RWPE2 (cell line): ENCODE results near the gene EPG5.

Experiments
- ATAC-seq: fragments of 200-7000 bp; cut with Tn5 transposase; 3 replicates; pipeline ENCODE4 v1.9.1; 2021; ENCODE audit warnings: low read depth
- DNase-seq: peaks from one replicate; pipeline ENCODE4 v3.0.0-alpha.2; 2020; ENCODE audit warnings: low spot score
- H3K27ac ChIP-seq: fragments of 450-650 bp; 2 replicates; pipeline ENCODE4 v1.5.1; 2017; ENCODE audit warnings: mild to moderate bottlenecking; ENCODE audit not compliant: poor library complexity, severe bottlenecking
- H3K27me3 ChIP-seq: fragments of 250-450 bp; sonication (Bioruptor Pico); 2 replicates; pipeline ENCODE4 v1.5.1; 2021; ENCODE audit warnings: mild to moderate bottlenecking, moderate library complexity; ENCODE audit not compliant: insufficient read depth, poor library complexity, severe bottlenecking
- H3K36me3 ChIP-seq: fragments of 250-450 bp; sonication (Bioruptor Pico); 2 replicates; pipeline ENCODE4 v1.5.1; 2020; ENCODE audit warnings: low read depth, mild to moderate bottlenecking, moderate library complexity
- H3K4me1 ChIP-seq: fragments of 250-450 bp; sonication (Bioruptor Pico); 2 replicates; pipeline ENCODE4 v1.5.1; 2021; ENCODE audit warnings: mild to moderate bottlenecking, moderate library complexity; ENCODE audit not compliant: insufficient read depth, poor library complexity, severe bottlenecking
- H3K4me3 ChIP-seq: fragments of 250-450 bp; sonication (Bioruptor Pico); 2 replicates; pipeline ENCODE4 v1.5.1; 2021; ENCODE audit warnings: mild to moderate bottlenecking, moderate library complexity; ENCODE audit not compliant: severe bottlenecking
- H3K9me3 ChIP-seq: fragments of 250-450 bp; sonication (Bioruptor Pico); 2 replicates; pipeline ENCODE4 v1.5.1; 2021; ENCODE audit warnings: mild to moderate bottlenecking, moderate library complexity; ENCODE audit not compliant: severe bottlenecking
- TF ChIP-seq, protein P1 (sequence below): fragments of 450-650 bp; IDR thresholded peaks from one replicate; pipeline ENCODE4 v1.5.1; 2017; ENCODE audit warnings: mild to moderate bottlenecking, moderate library complexity; ENCODE audit not compliant: poor library complexity, severe bottlenecking

Gene EPG5

DNA sequence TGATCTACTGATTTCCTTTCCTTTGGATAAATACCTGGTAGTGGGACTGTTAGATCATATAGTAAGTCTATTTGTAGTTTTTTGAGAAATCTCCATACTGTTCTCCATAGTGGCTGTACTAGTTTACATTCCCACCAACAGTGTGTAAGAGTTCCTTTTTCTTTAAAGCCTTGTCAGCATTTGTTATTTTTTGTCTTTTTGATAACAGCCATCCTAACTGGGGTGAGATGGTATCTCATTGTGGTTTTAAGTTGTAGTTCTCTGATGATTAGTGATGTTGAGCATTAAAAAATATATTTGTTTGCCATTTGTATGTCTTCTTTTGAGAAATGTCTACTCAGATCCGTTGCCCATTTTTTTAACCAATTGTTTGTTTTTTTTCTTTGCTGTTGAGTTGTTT lies 33.9 kb upstream of the EPG5 start:
- TF ChIP-seq, protein P1, sequence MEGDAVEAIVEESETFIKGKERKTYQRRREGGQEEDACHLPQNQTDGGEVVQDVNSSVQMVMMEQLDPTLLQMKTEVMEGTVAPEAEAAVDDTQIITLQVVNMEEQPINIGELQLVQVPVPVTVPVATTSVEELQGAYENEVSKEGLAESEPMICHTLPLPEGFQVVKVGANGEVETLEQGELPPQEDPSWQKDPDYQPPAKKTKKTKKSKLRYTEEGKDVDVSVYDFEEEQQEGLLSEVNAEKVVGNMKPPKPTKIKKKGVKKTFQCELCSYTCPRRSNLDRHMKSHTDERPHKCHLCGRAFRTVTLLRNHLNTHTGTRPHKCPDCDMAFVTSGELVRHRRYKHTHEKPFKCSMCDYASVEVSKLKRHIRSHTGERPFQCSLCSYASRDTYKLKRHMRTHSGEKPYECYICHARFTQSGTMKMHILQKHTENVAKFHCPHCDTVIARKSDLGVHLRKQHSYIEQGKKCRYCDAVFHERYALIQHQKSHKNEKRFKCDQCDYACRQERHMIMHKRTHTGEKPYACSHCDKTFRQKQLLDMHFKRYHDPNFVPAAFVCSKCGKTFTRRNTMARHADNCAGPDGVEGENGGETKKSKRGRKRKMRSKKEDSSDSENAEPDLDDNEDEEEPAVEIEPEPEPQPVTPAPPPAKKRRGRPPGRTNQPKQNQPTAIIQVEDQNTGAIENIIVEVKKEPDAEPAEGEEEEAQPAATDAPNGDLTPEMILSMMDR: no peak
- Histone ChIP-seq H3K9me3 (peaks cover 4% of the 10 kb centered on the region), H3K36me3 (peaks cover 19% of the 10 kb centered on the region), H3K27me3 (no peaks in the 10 kb centered on the region), H3K4me1 (no peaks in the 10 kb centered on the region), H3K4me3 (no peak overlapping the region), H3K27ac (no peak overlapping the region)
- no peak for DNase-seq
- ATAC-seq: no peak

DNA sequence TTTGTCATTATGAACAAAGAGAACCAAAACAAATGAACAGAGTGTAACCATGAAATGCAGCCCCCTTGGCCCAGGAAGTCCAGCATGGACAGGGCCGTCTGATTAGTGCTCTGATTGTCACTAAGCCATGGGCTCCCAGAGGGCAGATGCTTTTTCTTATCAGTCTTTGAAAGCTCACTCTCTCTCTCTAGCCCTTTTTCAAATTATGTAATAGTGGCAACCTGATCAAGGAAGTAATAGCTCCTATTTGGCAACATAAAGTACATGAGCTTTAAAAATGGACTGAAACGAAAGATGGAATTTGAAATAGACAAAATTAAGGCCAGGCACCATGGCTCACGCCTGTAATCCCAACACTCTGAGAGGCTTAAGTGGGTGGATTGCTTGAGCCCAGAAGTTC lies 32.4 kb upstream of the EPG5 start:
- H3K4me3 ChIP-seq: no peak overlapping the region
- peaks cover 4% of the 10 kb centered on the region for H3K9me3 ChIP-seq
- DNase-seq (no peak), ATAC-seq (no peak)
- H3K36me3 ChIP-seq: peaks cover 13% of the 10 kb centered on the region
- no peaks in the 10 kb centered on the region for H3K4me1 ChIP-seq
- no peak overlapping the region for H3K27ac ChIP-seq
- TF ChIP-seq, protein P1: no peak
- H3K27me3 ChIP-seq: no peaks in the 10 kb centered on the region

DNA sequence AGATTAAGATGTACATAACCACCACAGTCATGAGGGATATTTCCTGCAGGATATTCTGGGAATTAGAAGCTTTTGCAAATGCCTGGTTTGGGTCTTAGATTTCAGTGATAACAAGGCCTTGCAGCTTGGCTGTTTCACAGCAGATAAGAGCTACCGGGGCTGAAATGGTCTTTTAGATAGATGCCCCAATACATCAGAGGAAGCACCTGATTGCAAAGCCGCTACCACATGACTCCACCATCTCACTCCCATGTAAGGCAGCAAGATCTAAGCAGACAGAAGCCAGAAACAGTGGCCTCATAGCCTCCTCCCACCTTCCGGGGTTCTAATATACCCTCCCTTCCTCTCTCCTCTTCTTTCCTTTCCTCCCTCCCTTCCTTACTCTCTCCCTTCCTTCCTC lies 31.1 kb upstream of the EPG5 start:
- TF ChIP-seq, protein P1: no peak
- ATAC-seq: no peak
- no peak overlapping the region for H3K4me3 ChIP-seq
- H3K4me1 ChIP-seq: peaks cover 10% of the 10 kb centered on the region
- no peak for DNase-seq
- H3K27me3 ChIP-seq: no peaks in the 10 kb centered on the region
- peaks cover 13% of the 10 kb centered on the region for H3K36me3 ChIP-seq
- H3K9me3 ChIP-seq: peaks cover 4% of the 10 kb centered on the region
- no peak overlapping the region for H3K27ac ChIP-seq

DNA sequence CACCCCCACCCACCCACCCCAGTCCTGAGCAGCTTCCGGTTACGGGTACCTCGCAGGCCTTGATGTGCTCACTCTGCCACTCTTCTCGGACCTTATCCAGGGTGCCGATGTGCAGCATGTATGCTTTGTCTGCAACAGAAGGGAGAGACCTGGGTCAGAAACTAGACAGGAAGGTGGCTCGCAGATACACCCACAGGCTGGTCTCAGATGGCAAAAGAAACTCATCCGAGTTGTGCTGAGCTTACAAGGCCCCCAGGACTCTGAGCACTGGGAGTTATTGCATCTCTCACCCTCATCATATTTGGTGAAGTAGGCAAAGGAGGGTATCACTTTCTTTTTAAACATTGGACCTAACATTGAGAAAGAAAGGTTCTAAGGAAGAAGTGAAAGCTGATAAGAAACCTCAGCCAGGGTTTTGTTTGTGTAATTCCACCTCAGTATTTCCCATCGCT lies 30.6 kb upstream of the EPG5 start:
- H3K4me3 ChIP-seq: no peak overlapping the region
- peaks cover 4% of the 10 kb centered on the region for H3K9me3 ChIP-seq
- no peak for ATAC-seq
- no peak for DNase-seq
- TF ChIP-seq, protein P1: no peak
- no peak overlapping the region for H3K27ac ChIP-seq
- H3K4me1 ChIP-seq: peaks cover 11% of the 10 kb centered on the region
- no peaks in the 10 kb centered on the region for H3K27me3 ChIP-seq
- peaks cover 11% of the 10 kb centered on the region for H3K36me3 ChIP-seq

DNA sequence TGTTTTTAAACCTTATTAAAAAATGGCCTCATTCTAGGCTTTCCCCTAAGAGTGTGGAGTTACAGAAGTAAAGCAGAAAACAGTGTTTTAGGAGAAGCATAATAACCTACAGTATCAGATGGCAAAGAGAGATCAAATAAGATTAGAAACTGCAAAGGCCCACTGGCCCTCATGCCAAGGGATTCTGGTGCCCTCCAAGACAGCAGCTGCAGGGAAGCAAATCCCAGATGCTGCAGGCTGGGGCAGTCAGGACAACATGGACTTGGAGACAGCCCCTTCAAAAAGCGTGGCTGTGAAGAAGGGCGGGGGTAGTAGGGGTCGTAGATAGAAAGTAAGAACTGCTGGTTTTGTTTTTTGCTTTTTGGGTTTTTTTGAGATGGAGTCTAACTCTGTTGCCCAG lies 28.3 kb upstream of the EPG5 start:
- Histone ChIP-seq H3K27ac (no peak overlapping the region), H3K36me3 (peaks cover 16% of the 10 kb centered on the region), H3K9me3 (no peaks in the 10 kb centered on the region), H3K4me3 (no peak overlapping the region), H3K4me1 (peaks cover 11% of the 10 kb centered on the region), H3K27me3 (no peaks in the 10 kb centered on the region)
- ATAC-seq: no peak
- TF ChIP-seq, protein P1: no peak
- no peak for DNase-seq
